Prostate gland (tissue), 2 donors: ENCODE results near the gene ZNF91.

ENCODE experiments used
- POLR2AphosphoS5 ChIP-seq: sonication (generic); formaldehyde crosslinking; IDR thresholded peaks from one replicate; pipeline ENCODE4 v1.6.1; 2017; ENCODE audit warnings: antibody characterized with exemption
- TF ChIP-seq, protein P1 (sequence below), 4 experiments: fragments of 200-600 bp in 2 of 4; fragments of 450-650 bp in 2 of 4; sonication (generic) in 2 of 4; IDR thresholded peaks; 1 replicate in 3 of 4; 2 replicates in 1 of 4; pipeline ENCODE4 v1.5.1; 2016 to 2019; ENCODE audit warnings: antibody characterized with exemption in 4 of 4, mild to moderate bottlenecking in 2 of 4, moderate library complexity in 2 of 4

DNA sequence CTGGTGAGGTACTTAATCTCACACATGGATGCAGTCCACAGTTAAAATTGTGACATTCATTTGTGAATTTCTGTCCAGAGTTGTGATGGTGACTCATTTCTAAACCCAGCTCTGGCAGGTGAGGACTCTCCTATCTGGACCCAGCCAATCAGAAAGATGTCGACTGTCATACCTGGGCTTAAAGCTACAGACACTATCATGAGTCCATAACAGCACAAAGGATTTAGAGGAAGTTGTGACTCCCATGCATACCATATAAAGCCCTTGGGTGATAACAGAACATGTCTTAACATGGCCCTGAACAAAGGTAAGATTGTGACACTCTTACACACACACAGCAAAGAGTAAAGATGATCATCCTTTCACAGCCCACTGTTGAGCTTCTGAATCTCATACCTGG, 85.3 kb downstream of the ZNF91 start:
- TF ChIP-seq, protein P1, sequence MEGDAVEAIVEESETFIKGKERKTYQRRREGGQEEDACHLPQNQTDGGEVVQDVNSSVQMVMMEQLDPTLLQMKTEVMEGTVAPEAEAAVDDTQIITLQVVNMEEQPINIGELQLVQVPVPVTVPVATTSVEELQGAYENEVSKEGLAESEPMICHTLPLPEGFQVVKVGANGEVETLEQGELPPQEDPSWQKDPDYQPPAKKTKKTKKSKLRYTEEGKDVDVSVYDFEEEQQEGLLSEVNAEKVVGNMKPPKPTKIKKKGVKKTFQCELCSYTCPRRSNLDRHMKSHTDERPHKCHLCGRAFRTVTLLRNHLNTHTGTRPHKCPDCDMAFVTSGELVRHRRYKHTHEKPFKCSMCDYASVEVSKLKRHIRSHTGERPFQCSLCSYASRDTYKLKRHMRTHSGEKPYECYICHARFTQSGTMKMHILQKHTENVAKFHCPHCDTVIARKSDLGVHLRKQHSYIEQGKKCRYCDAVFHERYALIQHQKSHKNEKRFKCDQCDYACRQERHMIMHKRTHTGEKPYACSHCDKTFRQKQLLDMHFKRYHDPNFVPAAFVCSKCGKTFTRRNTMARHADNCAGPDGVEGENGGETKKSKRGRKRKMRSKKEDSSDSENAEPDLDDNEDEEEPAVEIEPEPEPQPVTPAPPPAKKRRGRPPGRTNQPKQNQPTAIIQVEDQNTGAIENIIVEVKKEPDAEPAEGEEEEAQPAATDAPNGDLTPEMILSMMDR (IDR thresholded peaks at IDR 0.05), result no peak
- TF ChIP-seq POLR2AphosphoS5, result no peak
